Heart left ventricle (tissue), 16 donors: Measurements from ENCODE around the gene LCLAT1. TPM values are rescaled to one million over a fixed set of nuclear protein-coding genes. Genes with fewer than 3 reads are reported as not detected.
A peak's percentile ranks its signal among the peaks of the same experiment; 100 is the strongest.

Experiments used
- ATAC-seq, 4 donors: fragments of 200-7000 bp; cut with Tn5 transposase; one replicate each; pipeline ENCODE4 v1.9.1; 2020 to 2022; ENCODE audit warnings: moderate library complexity in 4 of 4, mild to moderate bottlenecking in 3 of 4, moderate number of reproducible peaks in 1 of 4
- DNase-seq, 5 donors: peaks; one replicate each; pipeline ENCODE4 v3.0.0-alpha.2; 2020
- H3K27ac ChIP-seq, 12 donors: fragments of 200-600 bp; sonication (generic) in 4 of 12; one replicate each; pipeline versions ENCODE4 v1.5.0 to v1.8.0; 2016 to 2022; ENCODE audit warnings: mild to moderate bottlenecking in 2 of 12
- H3K27me3 ChIP-seq, 9 donors: fragments of 200-600 bp; sonication (generic) in 2 of 9; one replicate each; pipeline versions ENCODE4 v1.5.1 to v1.8.0; 2016 to 2022; ENCODE audit warnings: mild to moderate bottlenecking in 3 of 9
- H3K36me3 ChIP-seq, 9 donors: fragments of 200-600 bp; sonication (generic) in 2 of 9; one replicate each; pipeline versions ENCODE4 v1.5.0 to v1.8.0; 2018 to 2022; ENCODE audit warnings: mild to moderate bottlenecking in 2 of 9
- H3K4me1 ChIP-seq, 12 donors: fragments of 200-600 bp; sonication (generic) in 4 of 12; one replicate each; pipeline versions ENCODE4 v1.5.0 to v1.8.0; 2016 to 2022; ENCODE audit warnings: mild to moderate bottlenecking in 3 of 12
- H3K4me3 ChIP-seq, 12 donors: fragments of 200-600 bp; sonication (generic) in 4 of 12; one replicate each; pipeline versions ENCODE4 v1.5.0 to v1.8.0; 2017 to 2022; ENCODE audit warnings: mild to moderate bottlenecking in 9 of 12, moderate library complexity in 4 of 12
- H3K9me3 ChIP-seq, 12 donors: fragments of 200-600 bp; sonication (generic) in 4 of 12; one replicate each; pipeline versions ENCODE4 v1.5.0 to v1.8.0; 2016 to 2022; ENCODE audit warnings: mild to moderate bottlenecking in 1 of 12
- CTCF ChIP-seq, 12 donors: fragments of 200-600 bp; sonication (generic) in 4 of 12; IDR thresholded peaks; one replicate each; pipeline versions ENCODE4 v1.5.0 to v1.8.0; 2018 to 2022; ENCODE audit warnings: antibody characterized with exemption in 12 of 12, mild to moderate bottlenecking in 5 of 12
- POLR2A ChIP-seq, 2 donors: fragments of 450-650 bp; IDR thresholded peaks; one replicate each; pipeline ENCODE4 v1.6.1; 2017; ENCODE audit warnings: antibody characterized with exemption in 2 of 2, mild to moderate bottlenecking in 2 of 2, moderate library complexity in 2 of 2
- WGBS, 4 donors: extraction: QIAGEN DNeasy Blood & Tissue Kit in 2 of 4; methylation state at CpG; one replicate each; pipeline versions ENCODE4 v1.1.5 to v1.1.7; 2013 to 2018; 5-methylcytosine and 5-hydroxymethylcytosine counted together
- intact Hi-C, 10 donors: fragments of 100-400 bp; cut with DNase I; formaldehyde crosslinking; loops; one replicate each; pipeline versions ENCODE4 v1.11.1 to v1.14.2; 2022
- polyA plus RNA-seq, 2 donors: library from polyadenylated mRNA; stranded (reverse); fragments of 200-250 nt; gene quantifications; one replicate each; pipeline ENCODE4 v1.2.3, GENCODE V29; 2013
- total RNA-seq, 9 donors: library from RNA; depleted of rRNA in 2 of 9; stranded (reverse); fragments of >200 nt in 2 of 9; fragmentation: NEBNext Ultra II Directional in 3 of 9; extraction: Animal tissue kit (Norgen Biotek cat#: 25700) in 3 of 9; gene quantifications; one replicate each; pipeline versions ENCODE4 v1.1.0 to v1.2.4, GENCODE V29; 2016 to 2023
- donor health status: ischemic (EF 13 %, LVEDD 7.1; RV severe dilation, severe dysfunction).
- donor health status: healthy with polysubstance abuse.
- donor health status: DM: no; HTN: yes; CAD: no.
- donor health status: DM: no; HTN: no; CAD: no.
- donor health status: ischemic (EF 25% LVEDD 6.9; RV normal size, moderate dysfunction).
- donor health status: ischemic (EF 25% LVEDD 5.7; RV mildly dilated, moderate dysfunction).
- donor health status: healthy.
- donor health status: DM: yes; HTN: yes; CAD: no.
- donor health status: ischemic (EF 35%, LVEDD 5.7; RV mildly dilated, moderate dysfunction).
- donor health status: nonischemic (EF 11% LVEDD 7.7; RV severe dilation, severe dysfunction).
- donor health status: DM: yes; HTN: yes; CAD: no.
- donor health status: PGD.
- donor health status: ischemic (EF 29% LVEDD 5.4; RV normal size, mild dysfunction).
- donor health status: nonischemic (EF 23%, LVEDD 6.1; RV moderate dilation, normal function).

Gene LCLAT1
- total and polyA plus RNA-seq, 11 donors = 9.8 to 70.2 (median 43.8) TPM

DNA sequence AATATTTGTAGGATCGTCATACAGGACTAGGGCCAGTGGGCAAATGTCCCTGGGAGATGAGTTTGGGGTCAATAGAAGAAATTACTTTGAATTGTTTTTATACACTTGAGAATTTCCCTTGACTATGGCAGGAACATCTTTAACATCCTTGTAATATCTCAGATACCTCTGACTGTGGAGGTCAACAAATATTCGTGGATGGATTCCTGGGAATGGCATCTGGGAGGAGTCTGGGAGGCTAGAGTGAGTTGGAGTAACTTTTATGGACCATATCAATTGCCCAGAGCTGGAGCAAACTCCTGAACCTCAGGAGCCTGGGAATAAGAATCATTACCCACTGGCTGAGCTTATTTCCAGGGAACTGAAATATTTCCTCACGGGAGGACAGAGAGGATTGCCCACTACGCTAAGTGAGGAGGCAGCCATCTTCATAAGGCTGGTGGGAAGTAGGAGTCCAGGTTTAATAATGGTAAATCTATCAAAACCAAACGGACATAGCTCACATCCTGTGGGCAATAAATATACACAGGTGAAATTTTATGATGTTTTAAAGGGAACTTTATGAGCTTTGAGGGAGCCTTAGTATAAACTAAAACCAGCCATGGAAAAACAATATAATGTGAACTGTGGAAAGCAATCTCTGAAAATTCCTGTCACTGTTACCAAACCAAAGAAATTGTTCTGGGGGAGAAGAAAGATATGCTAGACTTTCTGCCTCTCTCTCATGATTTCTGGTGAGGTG, 44.4 kb upstream of the LCLAT1 start:
- Histone ChIP-seq H3K4me1 (peaks cover 0 to 60% (median 23%) of the 10 kb centered on the region in 12 donors), H3K27me3 (peaks cover 0 to 2% (median 0%) of the 10 kb centered on the region in 9 donors), H3K36me3 (no peaks in the 10 kb centered on the region), H3K9me3 (no peaks in the 10 kb centered on the region), H3K4me3 (no peak overlapping the region), H3K27ac (peak overlapping the region in 7 of 12 donors; percentile 41 to 85 (median 51))
- DNase-seq (no peak), ATAC-seq (no peak)
- 75 to 83% (median 80%) methylated on average over 5 of the region's 5 CpGs for WGBS, 4 donors
- intact Hi-C loops = loop anchor here in 1 of 10 donors (5.0 kb wide), 1 partner anchor 35 kb away; no protein-coding TSS in a partner anchor
- no peak for TF ChIP-seq CTCF (IDR thresholded peaks at IDR 0.05)
- TF ChIP-seq POLR2A (IDR thresholded peaks at IDR 0.05) = no peak

DNA sequence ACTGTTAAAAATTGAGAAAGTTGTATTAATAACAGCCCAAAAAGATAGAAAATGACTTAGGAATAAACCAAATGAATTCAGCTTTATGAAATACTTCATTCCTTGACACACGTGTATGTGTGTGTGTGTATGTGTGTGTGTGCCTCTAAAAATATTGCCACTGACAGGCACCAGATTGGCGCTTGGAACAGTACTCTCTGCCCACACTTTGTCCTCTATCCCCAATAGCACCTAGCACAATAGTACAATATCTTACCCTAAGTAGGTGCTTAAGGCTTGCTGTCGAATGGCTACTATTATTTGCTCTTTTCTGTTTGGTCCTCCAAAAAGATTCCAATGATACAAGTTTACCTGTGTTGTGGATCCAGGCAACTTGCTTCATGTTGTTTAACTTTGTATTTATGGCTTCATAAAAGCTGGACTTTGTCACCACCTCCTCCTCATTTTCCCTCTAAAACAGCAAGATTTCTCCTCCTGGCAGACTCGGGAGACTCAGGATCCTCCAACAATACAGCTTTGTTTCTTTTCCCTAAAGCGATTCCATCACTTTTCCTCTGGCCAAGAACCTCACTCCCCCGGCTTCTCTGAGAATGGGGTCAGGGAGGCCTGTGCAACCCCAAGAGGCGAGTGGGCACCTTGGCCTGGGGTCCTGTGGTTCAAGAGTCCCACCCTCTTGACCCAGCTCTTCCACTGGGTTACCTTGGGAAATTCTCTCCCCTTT, 43.3 kb upstream of the LCLAT1 start:
- 60 to 71% (median 62%) methylated on average over 7 of the region's 7 CpGs for WGBS, 4 donors
- DNase-seq (peak in 4 of 5 donors; percentile 29 to 58 (median 40)), ATAC-seq (peak; percentile 50 to 68 (median 59))
- intact Hi-C loops = loop anchor here in 1 of 10 donors (5.0 kb wide), 1 partner anchor 36 kb away; no protein-coding TSS in a partner anchor
- H3K27me3 ChIP-seq = peaks cover 0 to 2% (median 0%) of the 10 kb centered on the region in 9 donors
- peaks cover 3 to 65% (median 32%) of the 10 kb centered on the region in 12 donors for H3K4me1 ChIP-seq
- no peak for TF ChIP-seq CTCF (IDR thresholded peaks at IDR 0.05)
- no peak overlapping the region for H3K4me3 ChIP-seq
- H3K27ac ChIP-seq = peak overlapping the region; percentile 17 to 85 (median 44)
- no peaks in the 10 kb centered on the region for H3K36me3 ChIP-seq
- no peaks in the 10 kb centered on the region for H3K9me3 ChIP-seq

DNA sequence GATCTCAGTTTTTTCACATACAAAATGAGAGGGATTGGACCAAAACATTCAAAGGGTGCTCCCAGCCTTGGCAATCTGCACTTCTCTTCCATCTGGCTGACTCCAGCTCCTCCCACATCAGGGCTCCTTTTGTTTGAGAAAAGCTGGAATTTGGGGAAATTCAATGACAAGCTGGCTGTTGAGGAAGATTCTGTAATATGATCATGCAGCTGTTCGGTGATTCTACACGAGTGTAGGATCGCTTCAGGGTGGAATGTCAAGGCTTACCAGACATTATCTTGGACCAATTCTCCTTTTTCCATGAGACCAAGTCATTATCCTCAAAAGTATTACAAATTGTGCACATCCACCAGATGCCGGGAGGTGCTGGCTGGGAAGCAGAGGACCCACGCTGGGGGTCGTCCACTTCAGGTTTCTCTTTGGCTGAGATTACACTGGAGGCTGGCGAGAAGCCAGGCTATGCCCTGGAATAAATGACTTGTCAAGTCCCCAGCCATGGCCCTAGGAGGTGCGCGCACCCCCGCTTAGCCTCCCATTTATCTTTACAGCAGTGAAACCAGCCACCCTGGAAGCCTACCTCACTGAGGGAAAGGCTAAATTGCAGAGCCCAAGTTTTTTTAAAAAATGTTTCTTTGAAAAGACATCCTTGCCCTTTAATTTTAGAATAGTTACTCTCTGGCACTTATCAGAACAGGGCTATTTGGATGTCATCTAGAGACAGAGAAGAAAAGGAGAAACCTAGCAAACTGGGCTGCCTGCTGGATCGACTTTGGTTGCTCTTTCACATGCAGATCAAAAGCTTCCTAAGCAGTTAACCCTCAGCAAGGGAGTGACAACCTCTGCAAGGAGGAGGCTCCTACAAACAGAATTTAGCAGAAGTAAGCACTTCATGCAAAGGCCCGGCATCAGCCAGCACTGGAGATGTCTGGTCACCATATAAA, 42.5 kb upstream of the LCLAT1 start:
- H3K4me3 ChIP-seq = no peak overlapping the region
- ATAC-seq (peak in 2 of 4 donors; percentile 24 to 26), DNase-seq (peak in 3 of 5 donors; percentile 32 to 54 (median 36))
- H3K27me3 ChIP-seq = peaks cover 0 to 2% (median 0%) of the 10 kb centered on the region in 9 donors
- no peaks in the 10 kb centered on the region for H3K36me3 ChIP-seq
- no peaks in the 10 kb centered on the region for H3K9me3 ChIP-seq
- peak overlapping the region; percentile 17 to 85 (median 44) for H3K27ac ChIP-seq
- 56 to 70% (median 65%) methylated on average over 12 of the region's 12 CpGs for WGBS, 4 donors
- peaks cover 3 to 73% (median 40%) of the 10 kb centered on the region in 12 donors for H3K4me1 ChIP-seq
- TF ChIP-seq POLR2A (IDR thresholded peaks at IDR 0.05) = no peak
- TF ChIP-seq CTCF (IDR thresholded peaks at IDR 0.05) = no peak
- intact Hi-C loops = loop anchor here in 6 of 10 donors (5.0 kb wide), 6 partner anchors 37 to 288 kb away; partner anchors contain the start of gene LBH (in 1 of the 6)
